HEK293T (cell line): ENCODE data around the gene MEPCE.

Source experiments
- ARNT ChIP-seq: fragments of 450-650 bp; IDR thresholded peaks from 2 replicates; pipeline ENCODE4 v1.6.1; 2017; ENCODE audit warnings: mild to moderate bottlenecking
- BHLHE40 ChIP-seq: fragments of 450-650 bp; IDR thresholded peaks from 2 replicates; pipeline ENCODE4 v1.6.1; 2016; ENCODE audit warnings: mild to moderate bottlenecking, moderate library complexity, borderline replicate concordance
- FOXA1 ChIP-seq: fragments of 450-650 bp; IDR thresholded peaks from 2 replicates; pipeline ENCODE4 v1.6.1; 2016; ENCODE audit warnings: mild to moderate bottlenecking
- FOXK2 ChIP-seq: fragments of 450-650 bp; IDR thresholded peaks from 2 replicates; pipeline ENCODE4 v1.6.1; 2016; ENCODE audit warnings: mild to moderate bottlenecking
- L3MBTL2 ChIP-seq: fragments of 450-650 bp; conservative IDR thresholded peaks from 2 replicates; pipeline ENCODE4 v1.6.1; 2016; ENCODE audit warnings: mild to moderate bottlenecking
- LEF1 ChIP-seq: fragments of 450-650 bp; IDR thresholded peaks from 2 replicates; pipeline ENCODE4 v1.6.1; 2017; ENCODE audit warnings: mild to moderate bottlenecking, borderline replicate concordance
- SP1 ChIP-seq: fragments of 450-650 bp; IDR thresholded peaks from 2 replicates; pipeline ENCODE4 v1.6.1; 2017
- SUZ12 ChIP-seq: fragments of 450-650 bp; IDR thresholded peaks from 2 replicates; pipeline ENCODE4 v1.6.1; 2016; ENCODE audit warnings: mild to moderate bottlenecking
- TARDBP ChIP-seq: fragments of 450-650 bp; IDR thresholded peaks from 2 replicates; pipeline ENCODE4 v1.6.1; 2016
- ZNF384 ChIP-seq: fragments of 450-650 bp; IDR thresholded peaks from 2 replicates; pipeline ENCODE4 v1.6.1; 2016
- TF ChIP-seq, protein P1 (sequence below): fragments of 450-650 bp; IDR thresholded peaks from 2 replicates; pipeline ENCODE4 v1.6.1; 2016

DNA sequence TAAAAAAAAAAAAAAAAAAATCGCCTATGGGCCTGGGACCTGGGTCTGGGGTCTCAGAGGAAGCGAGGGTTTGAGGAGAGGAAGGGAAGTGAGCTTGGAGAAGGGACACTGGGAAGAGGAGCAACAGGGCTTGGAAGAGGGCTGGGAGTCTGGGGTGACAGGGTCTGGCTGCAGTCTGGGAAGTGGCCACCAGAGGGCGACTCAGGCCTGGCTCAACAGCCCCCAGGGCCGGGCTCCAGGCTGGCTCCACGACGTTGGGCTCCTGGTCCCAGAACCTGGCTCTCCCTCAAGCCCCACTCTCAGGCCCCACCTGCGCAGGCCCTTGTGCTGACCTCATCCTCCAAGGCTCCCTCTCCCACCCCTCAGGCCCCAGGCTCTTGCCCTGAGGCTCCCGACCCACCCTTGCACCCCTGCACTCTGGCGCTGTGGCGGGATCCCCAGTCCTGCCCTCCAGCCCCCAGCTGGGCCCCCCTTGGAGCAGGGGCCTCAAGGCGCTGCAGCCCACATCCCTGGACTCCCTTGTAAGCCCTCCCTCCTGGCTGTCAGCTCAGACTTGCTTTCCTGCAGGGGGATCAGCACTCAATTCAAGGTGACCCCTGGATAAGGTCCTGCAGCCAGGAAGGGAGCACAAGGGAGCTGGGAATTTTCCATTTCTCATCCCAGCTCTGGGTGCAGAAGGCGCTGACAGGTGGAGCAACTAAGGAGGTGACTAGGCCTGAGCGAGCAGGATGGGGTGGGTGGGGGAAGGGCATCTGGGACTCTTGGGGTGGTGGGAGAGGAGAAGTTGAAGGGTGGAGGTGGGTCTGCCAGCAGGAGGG is 39.8 kb downstream of the MEPCE start:
- TF ChIP-seq FOXK2 (no peak), ARNT (no peak), FOXA1 (no peak), LEF1 (no peak), L3MBTL2 (no peak), SP1 (no peak), SUZ12 (no peak), ZNF384 (no peak), TARDBP (no peak), BHLHE40 (no peak)
- TF ChIP-seq, protein P1, sequence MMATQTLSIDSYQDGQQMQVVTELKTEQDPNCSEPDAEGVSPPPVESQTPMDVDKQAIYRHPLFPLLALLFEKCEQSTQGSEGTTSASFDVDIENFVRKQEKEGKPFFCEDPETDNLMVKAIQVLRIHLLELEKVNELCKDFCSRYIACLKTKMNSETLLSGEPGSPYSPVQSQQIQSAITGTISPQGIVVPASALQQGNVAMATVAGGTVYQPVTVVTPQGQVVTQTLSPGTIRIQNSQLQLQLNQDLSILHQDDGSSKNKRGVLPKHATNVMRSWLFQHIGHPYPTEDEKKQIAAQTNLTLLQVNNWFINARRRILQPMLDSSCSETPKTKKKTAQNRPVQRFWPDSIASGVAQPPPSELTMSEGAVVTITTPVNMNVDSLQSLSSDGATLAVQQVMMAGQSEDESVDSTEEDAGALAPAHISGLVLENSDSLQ: no peak
